GM21528 (cell line): ENCODE results near the gene IPP.
"Not testable (repeated sequence)": the region's sequence is repeated elsewhere in the genome, so short reads cannot be mapped to it uniquely, and the experiment has no call there.

Experiments used
- ATAC-seq: cut with Tn5 transposase; IDR thresholded peaks from one replicate; pipeline ENCODE4 v1.9.1; 2021; ENCODE audit warnings: mild to moderate bottlenecking, moderate library complexity; ENCODE audit not compliant: unreplicated experiment, low FRiP score

Gene IPP

GRCh38 chr1:45686015-45686287 is 64.5 kb downstream of the IPP start:
- ATAC-seq: peak; percentile 21

- ATAC-seq: no peak
Observed at GRCh38 chr1:45685308-45686014, 65.0 kb downstream of the IPP start.

- no peak for ATAC-seq
Observed at GRCh38 chr1:45684402-45684801, 66.1 kb downstream of the IPP start.

GRCh38 chr1:45682942-45683341 is 67.5 kb downstream of the IPP start:
- ATAC-seq: no peak

GRCh38 chr1:45679123-45679522 is 71.3 kb downstream of the IPP start:
- ATAC-seq: no peak

GRCh38 chr1:45678489-45678888 is 72.0 kb downstream of the IPP start:
- no peak for ATAC-seq

GRCh38 chr1:45677751-45678245 is 72.7 kb downstream of the IPP start:
- no peak for ATAC-seq

- not testable (repeated sequence) for ATAC-seq
Observed at GRCh38 chr1:45676553-45676952, 73.9 kb downstream of the IPP start.

GRCh38 chr1:45674478-45674877 is 76.0 kb downstream of the IPP start:
- ATAC-seq: no peak

GRCh38 chr1:45673956-45674355 is 76.5 kb downstream of the IPP start:
- no peak for ATAC-seq

- ATAC-seq: no peak
Observed at GRCh38 chr1:45669859-45670655, 80.4 kb downstream of the IPP start.

GRCh38 chr1:45669379-45669778 is 81.1 kb downstream of the IPP start:
- ATAC-seq: no peak

- no peak for ATAC-seq
Observed at GRCh38 chr1:45668526-45668925, 81.9 kb downstream of the IPP start.

- ATAC-seq: no peak
Observed at GRCh38 chr1:45667321-45668111, 82.9 kb downstream of the IPP start.

GRCh38 chr1:45666836-45667235 is 83.6 kb downstream of the IPP start:
- no peak for ATAC-seq

GRCh38 chr1:45660336-45660735 is 90.1 kb downstream of the IPP start:
- ATAC-seq: no peak

GRCh38 chr1:45659222-45659621 is 91.2 kb downstream of the IPP start:
- ATAC-seq: no peak

- ATAC-seq: no peak
Observed at GRCh38 chr1:45658171-45658570, 92.3 kb downstream of the IPP start.

GRCh38 chr1:45656573-45657226 is 93.8 kb downstream of the IPP start:
- no peak for ATAC-seq

GRCh38 chr1:45654540-45655280 is 95.7 kb downstream of the IPP start:
- no peak for ATAC-seq
